Endothelial cell of umbilical vein (primary cell): Measurements from ENCODE around the gene AKT3. TPM values are rescaled to one million over a fixed set of nuclear protein-coding genes. Genes with fewer than 3 reads are reported as not detected.

Experiments used
- BruUV-seq: library from RNA; stranded (reverse); fragments of 400-500 nt; replicated peaks from 2 replicates; lab custom pipeline; 2021; lab: Mats Ljungman, UMichigan
- CTCF ChIA-PET: fragments of 300-600, 350-600 bp; sonication (Branson Sonifier 250); formaldehyde crosslinking; loops from one replicate; lab custom pipeline; 2021; ENCODE audit warnings: antibody characterized with exemption, inconsistent platforms; lab: Charles Lee
- POLR2A ChIA-PET: fragments of 300-600, 350-600 bp; sonication (Branson Sonifier 250); formaldehyde crosslinking; loops from one replicate; lab custom pipeline; 2021; ENCODE audit warnings: antibody characterized with exemption, inconsistent platforms; lab: Charles Lee
- DNase-seq: peaks from one replicate; pipeline ENCODE4 v3.0.0-alpha.2; 2011; ENCODE audit warnings: low read depth, low spot score
- FAIRE-seq: peaks from 2 replicates; lab custom pipeline; 2011; peaks lifted over from hg19 to GRCh38; lab: Jason Lieb, UNC
- H2AFZ ChIP-seq: 2 replicates; pipeline ENCODE4 v1.6.0; 2012; ENCODE audit warnings: low read depth, low read length, control low read depth, inconsistent platforms
- H3K27ac ChIP-seq: 2 replicates; pipeline ENCODE4 v1.5.1; 2011; ENCODE audit warnings: low read depth, mild to moderate bottlenecking, control low read depth, low read length, moderate library complexity; ENCODE audit not compliant: insufficient read depth
- H3K27me3 ChIP-seq, 2 experiments: 2 replicates each; pipeline versions ENCODE4 v1.6.0 to v1.6.1; 2011; ENCODE audit warnings: low read length in 2 of 2, mixed read lengths in 1 of 2; ENCODE audit not compliant: control insufficient read depth in 2 of 2, insufficient read depth in 2 of 2
- H3K36me3 ChIP-seq, 2 experiments: 2 replicates in 1 of 2; 3 replicates in 1 of 2; pipeline ENCODE4 v1.5.1; 2011; ENCODE audit warnings: low read length in 2 of 2, mild to moderate bottlenecking in 1 of 2, moderate library complexity in 1 of 2; ENCODE audit not compliant: control insufficient read depth in 2 of 2, insufficient read depth in 2 of 2; ENCODE audit errors: extremely low read depth in 1 of 2
- H3K4me1 ChIP-seq: 3 replicates; pipeline ENCODE4 v1.5.1; 2011; ENCODE audit warnings: mild to moderate bottlenecking, low read length; ENCODE audit not compliant: control insufficient read depth, insufficient read depth; ENCODE audit errors: extremely low read depth
- H3K4me2 ChIP-seq: 2 replicates; pipeline ENCODE4 v1.6.1; 2011; ENCODE audit warnings: low read length, control low read depth, mixed read lengths; ENCODE audit not compliant: insufficient read depth
- H3K4me3 ChIP-seq, 3 experiments: fragments of 200-600 bp in 1 of 3; sonication (generic), shearing (Covaris generic) in 1 of 3; replicated peaks in 1 of 3; 2 replicates each; pipeline ENCODE4 v1.5.1; 2011 to 2016; ENCODE audit warnings: control low read depth in 3 of 3, low read length in 3 of 3, mild to moderate bottlenecking in 2 of 3, inconsistent platforms in 1 of 3, low read depth in 1 of 3, moderate library complexity in 1 of 3; ENCODE audit not compliant: insufficient read depth in 1 of 3
- H3K79me2 ChIP-seq: 2 replicates; pipeline ENCODE4 v1.6.0; 2012; ENCODE audit warnings: low read length, inconsistent platforms; ENCODE audit not compliant: control insufficient read depth, insufficient read depth
- H3K9ac ChIP-seq: replicated peaks from 2 replicates; pipeline ENCODE3; 2011; ENCODE audit warnings: low read length, control low read depth; ENCODE audit not compliant: insufficient read depth; ENCODE audit errors: extremely low read depth
- H3K9me1 ChIP-seq: replicated peaks from 3 replicates; pipeline ENCODE4 v1.6.0; 2011; ENCODE audit warnings: mild to moderate bottlenecking, low read length; ENCODE audit not compliant: control insufficient read depth, insufficient read depth; ENCODE audit errors: extremely low read depth
- H3K9me3 ChIP-seq: replicated peaks from 2 replicates; pipeline ENCODE4 v1.5.1; 2012; ENCODE audit warnings: low read length, inconsistent platforms; ENCODE audit not compliant: control insufficient read depth, insufficient read depth
- H4K20me1 ChIP-seq: replicated peaks from 2 replicates; pipeline ENCODE3; 2011; ENCODE audit warnings: mild to moderate bottlenecking, low read length; ENCODE audit not compliant: control insufficient read depth, insufficient read depth; ENCODE audit errors: extremely low read depth
- EZH2 ChIP-seq: IDR thresholded peaks from 2 replicates; pipeline ENCODE4 v1.6.1; 2012; ENCODE audit warnings: borderline replicate concordance, low read depth, mild to moderate bottlenecking, moderate library complexity, low read length, inconsistent platforms; ENCODE audit not compliant: severe bottlenecking
- FOS ChIP-seq: IDR thresholded peaks from 2 replicates; pipeline ENCODE4 v1.6.1; 2011; ENCODE audit warnings: mild to moderate bottlenecking, low read length, moderate library complexity, borderline replicate concordance; ENCODE audit not compliant: insufficient read depth
- GATA2 ChIP-seq: IDR thresholded peaks from 2 replicates; pipeline ENCODE4 v1.7.0; 2011; ENCODE audit warnings: low read depth, mild to moderate bottlenecking, moderate library complexity, mixed read lengths, low read length; ENCODE audit not compliant: insufficient read length, insufficient read depth
- JUN ChIP-seq: IDR thresholded peaks from 2 replicates; pipeline ENCODE4 v1.6.1; 2011; ENCODE audit warnings: borderline replicate concordance, low read depth; ENCODE audit not compliant: insufficient read length, insufficient read depth
- MAX ChIP-seq: IDR thresholded peaks from 2 replicates; pipeline ENCODE4 v1.6.1; 2011; ENCODE audit not compliant: insufficient read depth, insufficient read length
- MYC ChIP-seq: IDR thresholded peaks from one replicate; pipeline ENCODE4 v1.6.1; 2011; ENCODE audit warnings: mild to moderate bottlenecking, low read depth, low read length
- POLR2A ChIP-seq: IDR thresholded peaks from 2 replicates; pipeline ENCODE4 v1.6.1; 2012; ENCODE audit warnings: low read depth, mild to moderate bottlenecking, control low read depth, low read length
- POLR2AphosphoS5 ChIP-seq: IDR thresholded peaks from 2 replicates; pipeline ENCODE4 v1.6.1; 2012; ENCODE audit warnings: low read depth, mild to moderate bottlenecking, control low read depth, low read length, moderate library complexity; ENCODE audit not compliant: insufficient read depth
- dilution Hi-C: fragments of 300-500 bp; cut with MboI; formaldehyde crosslinking; loops from one replicate; pipeline ENCODE4 v1.15.0; 2019; ENCODE audit warnings: low sequenced_read_pairs; ENCODE audit not compliant: extremely low pct_ligation_motif_present
- intact Hi-C: fragments of 100-400 bp; cut with micrococcal nuclease; formaldehyde crosslinking; loops from one replicate; pipeline ENCODE4 v1.10.0; 2022
- polyA plus RNA-seq, 4 experiments: library from polyadenylated mRNA; depleted of rRNA in 3 of 4; stranded (reverse) in 3 of 4; unstranded in 1 of 4; fragments of >200 nt; gene quantifications; 2 replicates each; pipeline versions ENCODE4 v1.2.1 to v1.2.3, GENCODE V29; 2011 to 2012; ENCODE audit warnings: missing spikeins in 1 of 4
- total RNA-seq: library from RNA; stranded (reverse); gene quantifications from 2 replicates; pipeline ENCODE4 v1.2.3, GENCODE V29; 2021
- TF ChIP-seq, protein P1 (sequence below), 2 donors: IDR thresholded peaks; 1 replicate in 1 of 2; 2 replicates in 1 of 2; pipeline ENCODE4 v1.5.1; 2011; ENCODE audit warnings: low read length in 2 of 2, mild to moderate bottlenecking in 2 of 2, moderate library complexity in 2 of 2, control low read depth in 1 of 2, inconsistent platforms in 1 of 2, low read depth in 1 of 2; ENCODE audit not compliant: insufficient read depth in 1 of 2; ENCODE audit errors: extremely low read depth in 1 of 2

AKT3 gene
- total and polyA plus RNA-seq, 2 donors (not counting 3 experiments of a cell fraction or from before 2014, with no cell fraction given) = 20.6 to 97.1 TPM

DNA sequence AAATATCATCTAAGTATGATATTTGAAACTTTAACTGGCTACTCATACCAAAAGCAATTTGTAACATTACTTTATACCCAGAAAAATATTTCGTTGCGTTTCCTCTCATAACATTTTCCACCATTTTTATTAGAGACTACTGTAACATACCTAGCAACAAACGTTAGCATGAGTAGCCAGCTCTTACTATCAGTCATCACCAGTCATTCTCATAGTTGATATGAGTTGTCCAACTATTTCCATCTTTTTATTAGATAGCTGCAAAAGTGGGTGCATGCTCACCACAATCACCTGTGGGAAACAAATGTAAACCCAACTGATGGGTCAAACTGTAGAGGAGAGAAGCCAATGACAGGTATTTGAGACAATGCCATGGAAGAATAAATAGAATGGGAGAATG is 114.6 kb downstream of the AKT3 start:
- no peak overlapping the region for H3K9ac ChIP-seq
- H3K36me3 ChIP-seq = no peaks in the 10 kb centered on the region
- intact Hi-C loops = no loop called here
- no peaks in the 10 kb centered on the region for H3K9me3 ChIP-seq
- CTCF ChIA-PET = interaction anchor here (1.6 to 1.7 kb wide), 2 partner anchors 10 to 13 kb away, joined by 3 to 5 read pairs; no protein-coding TSS in a partner anchor
- no peak overlapping the region for H3K4me3 ChIP-seq
- peaks cover 2% of the 10 kb centered on the region for H4K20me1 ChIP-seq
- POLR2A ChIA-PET = no interaction called here
- H3K27me3 ChIP-seq = no peaks in the 10 kb centered on the region
- peaks cover 5% of the 10 kb centered on the region for H3K79me2 ChIP-seq
- DNase-seq (no peak), FAIRE-seq (no peak)
- TF ChIP-seq POLR2AphosphoS5 = no peak
- TF ChIP-seq MAX = no peak
- no peak for TF ChIP-seq FOS
- no peak for TF ChIP-seq POLR2A
- TF ChIP-seq MYC = no peak
- TF ChIP-seq GATA2 = no peak
- TF ChIP-seq, protein P1, sequence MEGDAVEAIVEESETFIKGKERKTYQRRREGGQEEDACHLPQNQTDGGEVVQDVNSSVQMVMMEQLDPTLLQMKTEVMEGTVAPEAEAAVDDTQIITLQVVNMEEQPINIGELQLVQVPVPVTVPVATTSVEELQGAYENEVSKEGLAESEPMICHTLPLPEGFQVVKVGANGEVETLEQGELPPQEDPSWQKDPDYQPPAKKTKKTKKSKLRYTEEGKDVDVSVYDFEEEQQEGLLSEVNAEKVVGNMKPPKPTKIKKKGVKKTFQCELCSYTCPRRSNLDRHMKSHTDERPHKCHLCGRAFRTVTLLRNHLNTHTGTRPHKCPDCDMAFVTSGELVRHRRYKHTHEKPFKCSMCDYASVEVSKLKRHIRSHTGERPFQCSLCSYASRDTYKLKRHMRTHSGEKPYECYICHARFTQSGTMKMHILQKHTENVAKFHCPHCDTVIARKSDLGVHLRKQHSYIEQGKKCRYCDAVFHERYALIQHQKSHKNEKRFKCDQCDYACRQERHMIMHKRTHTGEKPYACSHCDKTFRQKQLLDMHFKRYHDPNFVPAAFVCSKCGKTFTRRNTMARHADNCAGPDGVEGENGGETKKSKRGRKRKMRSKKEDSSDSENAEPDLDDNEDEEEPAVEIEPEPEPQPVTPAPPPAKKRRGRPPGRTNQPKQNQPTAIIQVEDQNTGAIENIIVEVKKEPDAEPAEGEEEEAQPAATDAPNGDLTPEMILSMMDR (IDR thresholded peaks at IDR 0.05; ENCODE audit: extremely low read depth in 1 of 2, insufficient read depth in 1 of 2, low read depth in 1 of 2, low read length in 2 of 2) = no peak
- no peak for TF ChIP-seq EZH2
- no peak for TF ChIP-seq JUN
- dilution Hi-C loops = no loop called here
- H3K4me1 ChIP-seq = no peaks in the 10 kb centered on the region
- H3K27ac ChIP-seq = no peak overlapping the region
- BruUV-seq = no TSS peak
- H3K4me2 ChIP-seq = no peak overlapping the region
- no peaks in the 10 kb centered on the region for H3K9me1 ChIP-seq
- H2AFZ ChIP-seq = no peak overlapping the region
